KOPT-K1 (cell line): ENCODE results near the gene NCOA3.
A peak's percentile ranks its signal among the peaks of the same experiment; 100 is the strongest.

Experiments
- H3K27ac ChIP-seq: fragments of 200-600 bp; sonication (generic); 2 replicates; pipeline ENCODE4 v1.5.1; 2016; ENCODE audit warnings: antibody characterized with exemption, mild to moderate bottlenecking, low read depth, low read length; ENCODE audit not compliant: poor library complexity, severe bottlenecking
- H3K36me3 ChIP-seq: fragments of 200-600 bp; sonication (generic); 2 replicates; pipeline ENCODE4 v1.5.1; 2017; ENCODE audit warnings: antibody characterized with exemption, mild to moderate bottlenecking, low read length, moderate library complexity; ENCODE audit not compliant: insufficient read depth
- H3K9me3 ChIP-seq: fragments of 200-600 bp; sonication (generic); 2 replicates; pipeline ENCODE4 v1.5.1; 2017; ENCODE audit warnings: antibody characterized with exemption, low read length, mild to moderate bottlenecking; ENCODE audit not compliant: insufficient read depth, poor library complexity, severe bottlenecking

The NCOA3 gene

GRCh38 chr20:47694021-47694818 lies 192.5 kb downstream of the NCOA3 start:
- no peaks in the 10 kb centered on the region for H3K36me3 ChIP-seq
- no peaks in the 10 kb centered on the region for H3K9me3 ChIP-seq
- peak overlapping the region; percentile 33 for H3K27ac ChIP-seq

- no peak overlapping the region for H3K27ac ChIP-seq
These were observed 195.2 kb downstream of the NCOA3 start for GRCh38 chr20:47696856-47697255.

GRCh38 chr20:47698142-47698541 lies 196.5 kb downstream of the NCOA3 start:
- Histone ChIP-seq H3K27ac (no peak overlapping the region), H3K9me3 (no peaks in the 10 kb centered on the region), H3K36me3 (no peaks in the 10 kb centered on the region)

More at GRCh38 chr20:47696856-47697255, 195.2 kb downstream of the NCOA3 start:
- Histone ChIP-seq H3K9me3 (no peaks in the 10 kb centered on the region), H3K36me3 (no peaks in the 10 kb centered on the region)

GRCh38 chr20:47699818-47700217 lies 198.1 kb downstream of the NCOA3 start:
- Histone ChIP-seq H3K27ac (no peak overlapping the region), H3K9me3 (no peaks in the 10 kb centered on the region)

GRCh38 chr20:47700327-47700726 lies 198.6 kb downstream of the NCOA3 start:
- Histone ChIP-seq H3K27ac (no peak overlapping the region), H3K36me3 (no peaks in the 10 kb centered on the region)

More at GRCh38 chr20:47699818-47700217, 198.1 kb downstream of the NCOA3 start:
- H3K36me3 ChIP-seq = no peaks in the 10 kb centered on the region

GRCh38 chr20:47701612-47702011 lies 199.9 kb downstream of the NCOA3 start:
- Histone ChIP-seq H3K36me3 (no peaks in the 10 kb centered on the region), H3K9me3 (no peaks in the 10 kb centered on the region), H3K27ac (no peak overlapping the region)

More at GRCh38 chr20:47700327-47700726, 198.6 kb downstream of the NCOA3 start:
- H3K9me3 ChIP-seq = no peaks in the 10 kb centered on the region

GRCh38 chr20:47703748-47704147 lies 202.1 kb downstream of the NCOA3 start:
- Histone ChIP-seq H3K9me3 (no peaks in the 10 kb centered on the region), H3K27ac (no peak overlapping the region), H3K36me3 (no peaks in the 10 kb centered on the region)

GRCh38 chr20:47704746-47705496 lies 203.2 kb downstream of the NCOA3 start:
- Histone ChIP-seq H3K27ac (no peak overlapping the region), H3K36me3 (no peaks in the 10 kb centered on the region), H3K9me3 (no peaks in the 10 kb centered on the region)

- Histone ChIP-seq H3K36me3 (no peaks in the 10 kb centered on the region), H3K9me3 (no peaks in the 10 kb centered on the region), H3K27ac (no peak overlapping the region)
These were observed 203.8 kb downstream of the NCOA3 start for GRCh38 chr20:47705497-47705856.

GRCh38 chr20:47706345-47706744 lies 204.7 kb downstream of the NCOA3 start:
- Histone ChIP-seq H3K9me3 (no peaks in the 10 kb centered on the region), H3K36me3 (no peaks in the 10 kb centered on the region), H3K27ac (no peak overlapping the region)
